Heart left ventricle (tissue), 16 donors: ENCODE data around the gene MYOC. TPM values are rescaled to one million over a fixed set of nuclear protein-coding genes. Genes with fewer than 3 reads are reported as not detected.

ENCODE experiments used
- ATAC-seq, 4 donors: fragments of 200-7000 bp; cut with Tn5 transposase; one replicate each; pipeline ENCODE4 v1.9.1; 2020 to 2022; ENCODE audit warnings: moderate library complexity in 4 of 4, mild to moderate bottlenecking in 3 of 4, moderate number of reproducible peaks in 1 of 4
- DNase-seq, 5 donors: peaks; one replicate each; pipeline ENCODE4 v3.0.0-alpha.2; 2020
- H3K27ac ChIP-seq, 12 donors: fragments of 200-600 bp; sonication (generic) in 4 of 12; one replicate each; pipeline versions ENCODE4 v1.5.0 to v1.8.0; 2016 to 2022; ENCODE audit warnings: mild to moderate bottlenecking in 2 of 12
- H3K27me3 ChIP-seq, 9 donors: fragments of 200-600 bp; sonication (generic) in 2 of 9; one replicate each; pipeline versions ENCODE4 v1.5.1 to v1.8.0; 2016 to 2022; ENCODE audit warnings: mild to moderate bottlenecking in 3 of 9
- H3K36me3 ChIP-seq, 9 donors: fragments of 200-600 bp; sonication (generic) in 2 of 9; one replicate each; pipeline versions ENCODE4 v1.5.0 to v1.8.0; 2018 to 2022; ENCODE audit warnings: mild to moderate bottlenecking in 2 of 9
- H3K4me1 ChIP-seq, 12 donors: fragments of 200-600 bp; sonication (generic) in 4 of 12; one replicate each; pipeline versions ENCODE4 v1.5.0 to v1.8.0; 2016 to 2022; ENCODE audit warnings: mild to moderate bottlenecking in 3 of 12
- H3K4me3 ChIP-seq, 12 donors: fragments of 200-600 bp; sonication (generic) in 4 of 12; one replicate each; pipeline versions ENCODE4 v1.5.0 to v1.8.0; 2017 to 2022; ENCODE audit warnings: mild to moderate bottlenecking in 9 of 12, moderate library complexity in 4 of 12
- H3K9me3 ChIP-seq, 12 donors: fragments of 200-600 bp; sonication (generic) in 4 of 12; one replicate each; pipeline versions ENCODE4 v1.5.0 to v1.8.0; 2016 to 2022; ENCODE audit warnings: mild to moderate bottlenecking in 1 of 12
- POLR2A ChIP-seq, 2 donors: fragments of 450-650 bp; IDR thresholded peaks; one replicate each; pipeline ENCODE4 v1.6.1; 2017; ENCODE audit warnings: antibody characterized with exemption in 2 of 2, mild to moderate bottlenecking in 2 of 2, moderate library complexity in 2 of 2
- WGBS, 4 donors: extraction: QIAGEN DNeasy Blood & Tissue Kit in 2 of 4; methylation state at CpG; one replicate each; pipeline versions ENCODE4 v1.1.5 to v1.1.7; 2013 to 2018; 5-methylcytosine and 5-hydroxymethylcytosine counted together
- intact Hi-C, 10 donors: fragments of 100-400 bp; cut with DNase I; formaldehyde crosslinking; loops; one replicate each; pipeline versions ENCODE4 v1.11.1 to v1.14.2; 2022
- polyA plus RNA-seq, 2 donors: library from polyadenylated mRNA; stranded (reverse); fragments of 200-250 nt; gene quantifications; one replicate each; pipeline ENCODE4 v1.2.3, GENCODE V29; 2013
- total RNA-seq, 9 donors: library from RNA; depleted of rRNA in 2 of 9; stranded (reverse); fragments of >200 nt in 2 of 9; fragmentation: NEBNext Ultra II Directional in 3 of 9; extraction: Animal tissue kit (Norgen Biotek cat#: 25700) in 3 of 9; gene quantifications; one replicate each; pipeline versions ENCODE4 v1.1.0 to v1.2.4, GENCODE V29; 2016 to 2023
- TF ChIP-seq, protein P1 (sequence below), 12 donors: fragments of 200-600 bp; sonication (generic) in 4 of 12; IDR thresholded peaks; one replicate each; pipeline versions ENCODE4 v1.5.0 to v1.8.0; 2018 to 2022; ENCODE audit warnings: antibody characterized with exemption in 12 of 12, mild to moderate bottlenecking in 5 of 12
- donor health status: ischemic (EF 13 %, LVEDD 7.1; RV severe dilation, severe dysfunction).
- donor health status: healthy with polysubstance abuse.
- donor health status: DM: no; HTN: yes; CAD: no.
- donor health status: DM: no; HTN: no; CAD: no.
- donor health status: ischemic (EF 25% LVEDD 6.9; RV normal size, moderate dysfunction).
- donor health status: ischemic (EF 25% LVEDD 5.7; RV mildly dilated, moderate dysfunction).
- donor health status: healthy.
- donor health status: DM: yes; HTN: yes; CAD: no.
- donor health status: ischemic (EF 35%, LVEDD 5.7; RV mildly dilated, moderate dysfunction).
- donor health status: nonischemic (EF 11% LVEDD 7.7; RV severe dilation, severe dysfunction).
- donor health status: DM: yes; HTN: yes; CAD: no.
- donor health status: PGD.
- donor health status: ischemic (EF 29% LVEDD 5.4; RV normal size, mild dysfunction).
- donor health status: nonischemic (EF 23%, LVEDD 6.1; RV moderate dilation, normal function).

MYOC gene
- total and polyA plus RNA-seq, 11 donors: 0.49 to 12.4 (median 2.3) TPM

DNA sequence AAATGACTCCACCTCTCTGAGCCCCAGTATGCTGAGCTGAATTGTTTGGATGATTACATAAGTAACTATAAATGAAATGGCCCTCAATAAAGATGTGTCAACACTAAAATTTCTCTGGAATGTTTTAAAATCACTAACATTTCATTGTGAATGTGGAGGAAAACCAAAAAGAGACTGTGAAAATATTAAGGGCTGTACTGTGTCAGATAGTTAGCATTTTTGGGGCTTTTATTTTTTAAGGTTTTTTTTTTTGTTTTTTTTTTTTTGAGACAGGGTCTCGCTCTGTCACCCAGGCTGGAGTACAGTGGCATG lies 6.3 kb downstream of the MYOC start:
- TF ChIP-seq POLR2A (IDR thresholded peaks at IDR 0.05): no peak
- TF ChIP-seq, protein P1, sequence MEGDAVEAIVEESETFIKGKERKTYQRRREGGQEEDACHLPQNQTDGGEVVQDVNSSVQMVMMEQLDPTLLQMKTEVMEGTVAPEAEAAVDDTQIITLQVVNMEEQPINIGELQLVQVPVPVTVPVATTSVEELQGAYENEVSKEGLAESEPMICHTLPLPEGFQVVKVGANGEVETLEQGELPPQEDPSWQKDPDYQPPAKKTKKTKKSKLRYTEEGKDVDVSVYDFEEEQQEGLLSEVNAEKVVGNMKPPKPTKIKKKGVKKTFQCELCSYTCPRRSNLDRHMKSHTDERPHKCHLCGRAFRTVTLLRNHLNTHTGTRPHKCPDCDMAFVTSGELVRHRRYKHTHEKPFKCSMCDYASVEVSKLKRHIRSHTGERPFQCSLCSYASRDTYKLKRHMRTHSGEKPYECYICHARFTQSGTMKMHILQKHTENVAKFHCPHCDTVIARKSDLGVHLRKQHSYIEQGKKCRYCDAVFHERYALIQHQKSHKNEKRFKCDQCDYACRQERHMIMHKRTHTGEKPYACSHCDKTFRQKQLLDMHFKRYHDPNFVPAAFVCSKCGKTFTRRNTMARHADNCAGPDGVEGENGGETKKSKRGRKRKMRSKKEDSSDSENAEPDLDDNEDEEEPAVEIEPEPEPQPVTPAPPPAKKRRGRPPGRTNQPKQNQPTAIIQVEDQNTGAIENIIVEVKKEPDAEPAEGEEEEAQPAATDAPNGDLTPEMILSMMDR (IDR thresholded peaks at IDR 0.05): no peak
- no peaks in the 10 kb centered on the region for H3K27me3 ChIP-seq
- H3K4me3 ChIP-seq: no peak overlapping the region
- DNase-seq (no peak), ATAC-seq (no peak)
- intact Hi-C loops: loop anchor here in 8 of 10 donors (5.0 to 10.0 kb wide), 8 partner anchors 71 to 341 kb away; partner anchors contain the start of genes METTL13 (in 3 of the 8) and VAMP4 (in 1 of the 8)
- H3K36me3 ChIP-seq: no peaks in the 10 kb centered on the region
- peaks cover 0 to 27% (median 12%) of the 10 kb centered on the region in 12 donors for H3K4me1 ChIP-seq
- peak overlapping the region in 11 of 12 donors; percentile 54 to 90 (median 81) for H3K27ac ChIP-seq
- whole genome bisulfite sequencing, 4 donors: 74 to 96% (median 85%) methylated on average over 1 of the region's 1 CpG
- no peaks in the 10 kb centered on the region for H3K9me3 ChIP-seq

GRCh38 chr1:171645553-171646248 lies 6.8 kb downstream of the MYOC start:
- intact Hi-C loops: loop anchor here (1.0 to 10.0 kb wide), 14 partner anchors 70 to 342 kb away; partner anchors contain the start of genes METTL13 (in 4 of the 10) and VAMP4 (in 1 of the 10)

GRCh38 chr1:171644805-171645483 lies 7.5 kb downstream of the MYOC start:
- peaks cover 0 to 21% (median 12%) of the 10 kb centered on the region in 12 donors for H3K4me1 ChIP-seq
- intact Hi-C loops: loop anchor here (1.0 to 10.0 kb wide), 14 partner anchors 70 to 342 kb away; partner anchors contain the start of genes METTL13 (in 6 of the 10) and VAMP4 (in 1 of the 10)
- TF ChIP-seq, protein P1 (IDR thresholded peaks at IDR 0.05): peak; percentile 69 to 87 (median 82)
- TF ChIP-seq POLR2A (IDR thresholded peaks at IDR 0.05): no peak
- no peaks in the 10 kb centered on the region for H3K9me3 ChIP-seq
- H3K36me3 ChIP-seq: no peaks in the 10 kb centered on the region
- peak; percentile 70 to 90 (median 85) for ATAC-seq
- DNase-seq: peak; percentile 68 to 81 (median 76)
- 13 to 19% (median 15%) methylated on average over 10 to 15 of the region's 15 CpGs for WGBS, 4 donors
- H3K27me3 ChIP-seq: no peaks in the 10 kb centered on the region
- peak overlapping the region; percentile 35 to 90 (median 79) for H3K27ac ChIP-seq
- H3K4me3 ChIP-seq: peak overlapping the region in 2 of 12 donors; percentile 5 to 18

More at GRCh38 chr1:171645553-171646248, 6.8 kb downstream of the MYOC start:
- no peaks in the 10 kb centered on the region for H3K27me3 ChIP-seq
- H3K4me3 ChIP-seq: peak overlapping the region in 2 of 12 donors; percentile 5 to 18
- H3K4me1 ChIP-seq: peaks cover 0 to 27% (median 12%) of the 10 kb centered on the region in 12 donors
- no peaks in the 10 kb centered on the region for H3K9me3 ChIP-seq
- peak overlapping the region; percentile 35 to 90 (median 79) for H3K27ac ChIP-seq
- TF ChIP-seq, protein P1 (IDR thresholded peaks at IDR 0.05): no peak
- no peak for TF ChIP-seq POLR2A (IDR thresholded peaks at IDR 0.05)
- peak; percentile 94 to 96 (median 96) for ATAC-seq
- WGBS, 4 donors: 17 to 23% (median 20%) methylated on average over 7 to 8 of the region's 8 CpGs
- no peaks in the 10 kb centered on the region for H3K36me3 ChIP-seq
- DNase-seq: peak; percentile 69 to 88 (median 85)

- Histone ChIP-seq H3K4me3 (no peak overlapping the region), H3K27me3 (no peaks in the 10 kb centered on the region), H3K4me1 (peaks cover 0 to 18% (median 12%) of the 10 kb centered on the region in 12 donors), H3K36me3 (no peaks in the 10 kb centered on the region), H3K9me3 (no peaks in the 10 kb centered on the region), H3K27ac (no peak overlapping the region)
- TF ChIP-seq, protein P1 (IDR thresholded peaks at IDR 0.05): no peak
- TF ChIP-seq POLR2A (IDR thresholded peaks at IDR 0.05): no peak
- ATAC-seq: no peak
- intact Hi-C loops: loop anchor here in 7 of 10 donors (5.0 to 10.0 kb wide), 6 partner anchors 74 to 342 kb away; partner anchors contain the start of gene METTL13 (in 3 of the 7)
- WGBS, 4 donors: 79 to 84% (median 80%) methylated on average over 7 to 8 of the region's 8 CpGs
- DNase-seq: no peak
Observed at GRCh38 chr1:171643156-171643555, 9.3 kb downstream of the MYOC start.
